Activated CD8-positive, alpha-beta memory T cell treated with anti-CD3 and anti-CD28 coated beads for 1 hour (primary cell): ENCODE results near the gene MAPK12.
"Not testable (repeated sequence)": the region's sequence is repeated elsewhere in the genome, so short reads cannot be mapped to it uniquely, and the experiment has no call there.

ENCODE experiments used
- DNase-seq, 2 donors: peaks; one replicate each; pipeline ENCODE4 v3.0.0-alpha.2; 2020; ENCODE audit warnings: low read depth in 1 of 2; ENCODE audit errors: extremely low read depth in 1 of 2

MAPK12 gene

GRCh38 chr22:50217543-50218152 is 43.8 kb downstream of the MAPK12 start:
- no peak for DNase-seq

DNA sequence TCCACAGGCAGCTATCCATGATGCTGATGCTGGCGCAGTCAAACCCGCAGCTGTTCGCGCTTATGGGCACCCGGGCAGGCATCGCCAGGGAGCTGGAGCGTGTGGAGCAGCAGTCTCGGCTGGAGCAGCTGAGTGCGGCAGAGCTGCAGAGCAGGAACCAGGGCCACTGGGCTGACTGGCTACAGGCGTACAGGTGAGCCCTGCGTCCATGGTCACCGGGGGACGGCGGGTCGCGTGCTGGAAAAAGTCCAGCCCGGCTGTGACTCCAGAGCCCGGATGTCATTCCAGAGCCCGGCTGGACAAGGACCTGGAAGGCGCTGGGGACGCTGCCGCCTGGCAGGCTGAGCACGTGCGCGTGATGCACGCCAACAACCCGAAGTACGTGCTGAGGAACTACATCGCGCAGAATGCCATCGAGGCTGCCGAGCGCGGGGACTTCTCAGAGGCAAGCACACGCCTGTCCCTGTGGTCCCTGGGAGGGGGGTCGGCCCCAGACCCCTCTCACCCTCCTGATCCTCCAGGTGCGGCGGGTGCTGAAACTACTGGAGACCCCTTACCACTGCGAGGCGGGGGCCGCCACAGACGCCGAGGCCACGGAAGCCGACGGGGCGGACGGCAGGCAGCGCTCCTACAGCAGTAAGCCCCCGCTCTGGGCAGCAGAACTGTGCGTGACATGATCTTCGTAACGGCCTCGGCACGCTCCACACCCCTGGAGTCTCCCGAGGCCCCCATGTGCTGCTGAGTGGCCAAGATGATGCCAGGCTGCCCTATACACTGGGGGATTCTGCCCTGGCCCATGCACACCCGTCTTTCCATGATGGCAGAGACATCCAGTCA is 44.6 kb downstream of the MAPK12 start:
- DNase-seq: no peak

DNA sequence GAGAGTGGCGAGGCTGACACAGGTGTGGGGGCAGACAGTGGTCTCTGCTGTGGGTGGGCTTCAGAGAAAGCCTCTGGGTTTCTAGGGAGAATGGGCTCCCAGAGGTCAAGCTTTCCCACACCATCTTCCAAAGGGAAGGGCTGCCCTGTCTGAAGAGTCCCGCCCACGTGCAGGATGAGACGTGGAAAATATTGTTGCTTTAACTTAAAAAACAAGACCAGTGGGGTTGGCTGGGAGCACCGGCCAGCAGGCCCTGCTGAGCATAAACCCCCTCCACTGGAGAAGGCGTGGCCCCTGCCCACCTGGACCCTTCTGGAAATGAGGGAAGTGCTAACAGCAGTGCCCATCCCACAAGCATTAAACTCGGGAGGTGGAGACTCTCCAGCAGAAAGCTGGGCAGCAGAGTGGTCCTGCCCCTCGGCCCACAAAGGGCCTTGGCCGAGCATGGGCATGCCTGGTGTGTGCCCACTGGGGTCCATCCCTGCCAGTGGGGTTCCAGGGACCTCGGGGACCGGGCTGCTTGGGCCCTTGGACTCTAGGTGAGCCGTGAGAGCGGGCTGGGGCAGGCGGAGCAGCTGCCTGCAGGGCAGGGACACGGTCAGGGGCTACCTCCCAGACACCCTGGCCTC is 45.3 kb downstream of the MAPK12 start:
- DNase-seq: no peak

- DNase-seq: no peak
These were observed 46.0 kb downstream of the MAPK12 start for GRCh38 chr22:50215297-50216054.

- DNase-seq: no peak
These were observed 48.2 kb downstream of the MAPK12 start for GRCh38 chr22:50213263-50213662.

DNA sequence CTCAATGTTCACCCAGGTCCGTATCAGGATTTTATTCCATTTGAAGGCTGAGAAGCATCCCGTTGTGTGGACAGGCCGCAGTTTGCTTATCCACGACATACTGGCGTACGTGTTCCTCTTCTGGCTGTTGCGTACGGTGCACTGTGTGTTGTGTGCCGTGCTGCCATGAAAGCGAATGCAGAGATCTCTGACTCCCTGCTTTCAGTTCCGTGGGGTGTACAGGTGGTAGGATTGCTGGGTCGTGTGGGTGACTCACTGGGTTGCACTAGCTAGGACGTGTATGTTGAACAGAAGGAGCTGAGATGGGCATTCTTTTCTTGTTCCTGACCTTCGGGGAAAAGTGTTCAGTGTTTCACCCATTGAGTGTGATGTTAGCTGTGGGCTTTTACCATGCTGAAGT is 50.3 kb downstream of the MAPK12 start:
- DNase-seq: no peak

DNA sequence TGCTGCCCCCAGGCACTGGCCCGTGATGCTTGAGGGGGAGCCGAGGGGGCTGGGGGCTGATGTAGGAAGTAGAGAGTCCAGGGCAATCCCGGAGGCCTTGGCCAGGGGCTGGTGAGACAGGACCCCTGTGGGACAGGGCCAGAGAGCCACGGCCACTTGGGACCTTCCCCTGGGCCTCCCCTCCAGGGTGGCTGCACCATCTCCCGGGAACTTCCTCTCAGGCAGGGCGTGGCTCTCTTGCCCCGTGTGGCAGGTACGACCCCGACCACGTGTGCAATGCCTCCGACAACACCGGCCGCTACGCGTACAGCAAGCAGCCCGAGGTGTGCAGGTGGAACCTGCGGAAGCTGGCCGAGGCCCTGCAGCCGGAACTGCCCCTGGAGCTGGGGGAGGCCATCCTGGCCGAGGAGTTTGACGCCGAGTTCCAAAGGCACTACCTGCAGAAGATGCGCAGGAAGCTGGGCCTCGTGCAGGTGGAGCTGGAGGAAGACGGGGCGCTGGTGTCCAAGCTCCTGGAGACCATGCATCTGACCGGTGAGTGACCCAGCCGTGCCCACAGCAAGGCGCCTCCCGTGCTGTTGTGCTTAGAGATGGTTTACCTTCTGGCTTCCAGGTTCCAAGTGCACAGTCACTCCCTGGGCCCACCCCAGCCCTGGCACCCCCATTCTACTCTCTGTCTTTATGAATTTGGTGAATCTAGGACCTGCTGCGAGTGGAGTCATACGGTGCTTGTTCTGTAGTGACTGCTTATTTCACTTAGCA is 50.9 kb downstream of the MAPK12 start:
- no peak for DNase-seq

DNA sequence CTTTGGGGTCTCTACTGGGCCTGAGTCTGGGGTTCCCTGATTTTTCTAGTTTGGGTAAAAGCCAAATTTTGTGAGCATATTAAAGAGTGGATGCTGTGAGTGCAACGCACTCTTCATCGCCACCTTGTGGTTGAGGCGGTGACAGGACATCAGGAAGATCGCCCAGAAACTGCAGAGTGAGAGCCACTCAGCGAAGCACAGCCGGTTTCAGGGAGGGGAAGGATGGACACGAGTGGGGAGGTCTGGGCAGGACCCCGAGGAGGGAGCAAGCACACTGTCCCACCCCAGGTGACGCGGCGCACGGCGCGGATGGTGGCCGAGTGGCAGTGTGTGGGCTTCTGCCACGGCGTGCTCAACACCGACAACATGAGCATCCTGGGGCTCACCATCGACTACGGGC is 51.6 kb downstream of the MAPK12 start:
- DNase-seq: peak in 1 of 2 donors; percentile 54

GRCh38 chr22:50208939-50209892 is 52.3 kb downstream of the MAPK12 start:
- DNase-seq: no peak

DNA sequence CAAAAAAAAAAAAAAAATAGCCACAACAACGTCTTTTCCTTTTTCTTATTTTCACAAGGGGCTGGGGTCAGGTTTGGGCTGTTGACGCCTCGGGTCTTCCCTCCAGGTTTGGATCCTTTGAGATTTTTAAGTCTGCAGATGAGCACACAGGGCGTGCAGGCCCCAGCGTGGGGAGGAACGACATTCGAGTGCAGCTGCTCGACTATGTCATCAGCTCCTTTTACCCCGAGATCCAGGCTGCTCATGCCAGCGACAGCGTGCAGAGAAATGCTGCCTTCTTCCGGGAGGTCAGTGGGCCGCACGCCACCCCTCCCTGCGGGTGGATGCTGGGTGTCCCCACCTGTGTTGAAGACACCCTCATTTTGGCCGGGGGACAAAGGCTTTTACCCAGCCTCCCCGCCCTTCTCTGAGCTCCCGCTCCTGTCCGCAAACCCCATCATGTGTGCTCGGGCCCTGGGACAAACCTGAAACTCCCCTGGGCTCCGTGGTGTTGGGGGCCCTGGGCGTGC is 53.0 kb downstream of the MAPK12 start:
- no peak for DNase-seq

- DNase-seq: no peak
These were observed 53.9 kb downstream of the MAPK12 start for GRCh38 chr22:50207383-50208140.

- DNase-seq: no peak
These were observed 54.9 kb downstream of the MAPK12 start for GRCh38 chr22:50206599-50206998.

DNA sequence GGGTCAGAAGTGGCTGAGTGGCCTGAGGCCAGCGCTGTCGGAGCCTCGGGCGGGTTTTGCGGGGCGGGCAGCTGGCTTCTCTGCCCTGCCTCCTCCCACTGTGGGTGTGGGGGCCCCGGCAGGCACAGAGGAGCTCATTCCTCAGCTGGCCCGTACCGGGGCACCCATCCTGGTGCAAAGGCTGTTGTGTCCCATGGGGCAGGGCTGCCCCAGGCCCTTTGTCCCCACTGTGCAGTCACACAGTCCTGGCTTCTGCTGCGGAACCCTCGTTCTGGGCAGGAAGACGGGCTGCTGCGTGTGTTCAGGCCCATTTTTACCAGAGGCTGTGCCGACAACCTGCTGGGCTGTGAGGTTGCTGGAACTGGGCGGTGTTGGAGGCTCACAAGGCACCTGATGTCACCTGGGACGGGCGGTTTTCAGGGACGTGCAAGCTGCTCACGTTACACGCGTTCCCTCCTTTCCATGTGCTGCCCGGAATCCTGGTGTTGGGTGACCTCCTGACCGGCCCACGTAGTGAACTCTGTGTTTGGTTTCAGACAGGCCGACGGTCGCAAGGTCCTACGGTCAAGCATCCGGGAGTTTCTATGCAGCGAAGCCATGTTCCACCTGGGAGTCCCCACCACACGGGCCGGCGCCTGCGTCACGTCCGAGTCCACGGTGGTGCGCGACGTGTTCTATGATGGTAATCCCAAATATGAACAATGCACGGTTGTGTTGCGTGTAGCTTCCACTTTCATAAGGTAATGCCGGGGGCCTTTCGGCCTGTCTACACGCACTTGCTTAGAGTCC is 55.5 kb downstream of the MAPK12 start:
- DNase-seq: no peak

DNA sequence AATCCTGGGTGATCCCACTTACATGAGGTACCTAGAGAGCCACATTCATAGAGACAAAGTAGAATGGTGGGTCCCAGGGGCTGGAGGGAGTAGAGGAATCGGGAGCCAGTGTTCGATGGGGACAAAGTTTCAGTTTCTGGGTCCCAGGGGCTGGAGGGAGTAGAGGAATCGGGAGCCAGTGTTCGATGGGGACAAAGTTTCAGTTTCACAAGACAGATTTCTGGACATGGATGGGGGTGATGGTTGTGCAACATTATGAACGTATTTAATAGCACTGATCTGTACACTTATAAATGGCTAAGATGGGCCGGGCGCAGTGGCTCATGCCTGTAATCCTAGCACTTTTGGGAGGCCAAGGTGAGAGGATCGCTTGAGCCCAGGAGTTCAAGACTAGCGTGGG is 56.5 kb downstream of the MAPK12 start:
- DNase-seq: not testable (repeated sequence)

GRCh38 chr22:50204571-50204970 is 56.9 kb downstream of the MAPK12 start:
- DNase-seq: no peak

DNA sequence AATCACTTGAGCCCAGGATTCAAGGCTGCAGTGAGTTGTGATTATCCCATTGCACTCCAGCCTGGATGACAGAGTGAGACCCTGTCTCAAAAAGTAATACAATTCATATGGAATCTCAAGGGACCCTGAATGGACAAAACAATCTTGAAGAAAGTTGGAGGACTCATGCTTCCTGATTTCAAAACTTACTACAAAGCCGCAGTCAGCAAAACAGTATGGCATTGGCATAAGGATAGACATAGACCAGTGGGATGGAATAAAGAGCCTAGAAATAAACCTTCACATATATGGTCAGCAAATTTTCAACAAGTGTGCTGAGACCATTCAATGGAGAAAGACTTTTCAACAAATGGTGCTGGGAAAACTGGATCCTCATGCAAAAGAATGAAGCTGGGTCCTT is 58.2 kb downstream of the MAPK12 start:
- no peak for DNase-seq
